ENCODE results near the gene PDE11A.

PDE11A gene

GRCh38 chr2:177658309-177658708, 414.3 kb downstream of the PDE11A start:
- DNase-seq = no peak

DNA sequence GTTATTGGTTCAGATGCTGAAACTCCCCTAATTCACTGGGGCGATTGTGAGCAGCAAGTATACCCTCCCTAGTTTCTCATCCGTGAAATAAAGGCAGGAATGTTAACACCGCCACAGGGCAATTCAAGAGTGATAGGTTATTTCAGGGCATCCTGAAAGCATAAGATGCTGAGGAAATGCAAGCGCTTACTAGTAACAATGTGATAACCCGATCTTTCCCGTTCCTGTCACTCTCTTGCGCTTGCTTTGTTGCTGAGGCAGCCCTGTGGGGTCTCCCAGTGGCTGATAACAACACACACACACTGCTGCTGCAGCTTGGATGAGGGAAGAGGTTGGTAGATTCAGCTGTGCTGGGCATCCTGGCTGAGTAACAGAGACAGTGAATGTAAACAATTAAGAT, 420.7 kb downstream of the PDE11A start:
- peak; percentile 56 for DNase-seq

DNA sequence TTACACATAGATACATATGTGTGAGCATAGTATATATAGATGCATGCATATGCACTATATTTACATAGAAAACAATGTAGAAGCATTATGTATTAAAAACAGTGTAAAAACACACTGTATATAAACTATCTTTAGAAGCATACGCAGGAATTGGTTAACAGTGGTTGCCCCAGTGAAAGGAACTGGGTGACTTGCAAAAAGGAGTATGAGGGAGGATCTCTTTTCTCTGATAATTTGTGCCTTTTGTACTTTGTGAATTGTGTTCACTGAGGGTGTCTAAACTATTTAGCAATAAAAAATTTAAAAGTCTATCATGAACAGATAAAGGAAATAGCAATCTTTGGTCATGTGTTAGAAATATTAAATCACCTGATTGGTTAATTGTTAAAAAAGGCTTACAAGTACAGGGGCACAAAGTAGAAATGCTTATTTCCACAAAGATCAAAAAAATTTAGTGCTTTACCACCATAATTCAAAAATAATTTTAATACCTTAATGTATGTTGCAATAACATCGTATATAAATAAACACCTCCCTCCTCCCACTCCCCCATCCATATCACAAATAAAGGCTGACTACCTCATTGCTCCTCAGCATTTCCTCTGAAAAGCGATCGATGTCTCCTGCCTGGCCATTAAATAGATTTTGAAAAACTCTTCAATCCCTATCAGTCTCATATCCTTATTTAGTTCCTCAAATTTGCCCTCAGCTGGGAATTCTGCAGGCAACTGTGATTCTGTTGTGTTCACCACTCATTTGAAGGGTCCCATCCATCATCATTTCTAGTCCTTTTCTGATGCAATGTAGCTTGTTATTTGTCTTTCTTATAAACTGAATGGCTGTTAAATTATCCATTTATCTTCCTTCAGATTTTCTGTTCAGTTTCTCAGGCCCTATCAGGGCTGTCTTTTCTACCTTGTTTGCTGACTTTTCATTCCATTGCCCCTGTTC, 422.7 kb downstream of the PDE11A start:
- DNase-seq = no peak

- no peak for DNase-seq
These were observed 425.8 kb downstream of the PDE11A start for GRCh38 chr2:177646791-177647190.

GRCh38 chr2:177646241-177646640, 426.3 kb downstream of the PDE11A start:
- no peak for DNase-seq

GRCh38 chr2:177641331-177641730, 431.2 kb downstream of the PDE11A start:
- peak; percentile 92 for DNase-seq

- no peak for DNase-seq
These were observed 432.2 kb downstream of the PDE11A start for GRCh38 chr2:177640423-177640822.

GRCh38 chr2:177639262-177639914, 433.2 kb downstream of the PDE11A start:
- DNase-seq = no peak

DNA sequence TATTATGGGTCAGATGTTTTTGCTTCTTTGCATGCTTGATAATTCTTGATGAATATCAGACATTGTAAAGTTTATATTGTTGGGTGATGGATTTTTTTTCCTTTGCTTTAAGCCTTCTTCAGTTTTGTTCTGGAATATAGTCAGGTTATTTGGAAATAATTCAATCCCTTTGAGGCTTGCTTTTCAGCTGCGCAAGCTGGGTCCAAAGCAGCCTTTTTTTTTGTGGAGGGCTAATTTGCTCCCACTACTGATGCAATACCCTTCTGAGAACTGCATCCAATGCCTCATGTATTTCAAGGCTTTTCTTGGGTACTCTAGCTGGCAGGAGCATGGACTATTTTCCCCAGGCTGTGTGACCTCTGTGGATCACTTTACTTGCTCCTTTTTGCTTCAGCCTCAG, 434.1 kb downstream of the PDE11A start:
- DNase-seq = no peak

DNA sequence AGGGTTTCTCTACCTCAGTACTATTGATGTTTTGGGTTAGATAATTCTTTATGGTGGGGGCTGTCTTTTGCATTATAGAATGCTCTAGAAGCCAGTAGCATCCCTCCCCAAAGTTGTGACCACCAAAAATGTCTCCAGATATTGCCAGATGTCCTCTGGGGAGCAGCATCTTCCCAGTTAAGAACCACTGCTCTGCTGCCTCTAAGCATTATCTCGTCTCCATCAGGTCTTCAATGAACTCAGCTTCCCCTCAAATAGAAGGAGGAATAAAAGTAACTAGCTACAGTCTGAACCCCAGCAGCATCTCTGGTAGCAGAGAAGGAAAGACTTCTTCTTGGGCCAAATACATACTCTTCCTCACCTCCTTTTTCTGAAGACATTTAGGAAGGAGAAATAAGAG, 435.9 kb downstream of the PDE11A start:
- DNase-seq = no peak

DNA sequence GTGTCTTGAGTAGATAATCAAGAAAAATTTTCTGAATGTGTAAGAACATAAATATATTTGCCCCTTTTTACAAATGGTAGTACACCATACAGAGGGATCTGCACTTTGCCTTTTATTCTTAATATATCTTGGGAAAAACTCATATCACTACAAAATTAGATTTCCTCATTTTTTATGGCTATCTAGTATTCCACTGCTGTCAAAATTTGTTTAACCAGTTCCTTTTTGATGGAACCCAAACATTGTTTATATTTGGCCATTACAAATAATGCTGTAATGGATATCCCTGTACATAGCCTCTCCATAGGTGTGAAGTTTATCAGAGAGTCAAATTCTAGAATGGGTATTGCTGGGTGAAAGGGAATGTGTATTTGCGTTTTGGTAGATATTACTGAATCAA, 436.9 kb downstream of the PDE11A start:
- no peak for DNase-seq

DNA sequence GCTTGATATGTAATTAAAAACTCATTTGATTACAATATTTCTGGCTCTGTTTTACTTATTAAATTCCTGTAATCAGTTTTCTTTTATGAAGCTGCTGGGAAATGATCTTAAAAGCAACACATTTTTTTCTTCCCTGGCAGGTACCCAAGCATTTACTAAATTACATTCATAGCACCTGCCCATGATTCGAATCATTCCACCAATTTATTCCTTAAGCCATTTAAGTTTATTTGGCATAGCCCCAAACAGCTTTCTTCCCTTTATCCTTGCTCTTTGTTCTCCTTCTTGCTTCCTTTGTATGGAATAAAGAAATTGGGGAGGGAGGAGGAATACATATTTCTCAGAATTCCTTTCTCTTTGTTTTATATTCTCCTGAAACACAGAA, 438.7 kb downstream of the PDE11A start:
- DNase-seq = peak; percentile 9

GRCh38 chr2:177633111-177633510, 439.5 kb downstream of the PDE11A start:
- DNase-seq = no peak

- no peak for DNase-seq
These were observed 440.9 kb downstream of the PDE11A start for GRCh38 chr2:177631680-177632079.

DNA sequence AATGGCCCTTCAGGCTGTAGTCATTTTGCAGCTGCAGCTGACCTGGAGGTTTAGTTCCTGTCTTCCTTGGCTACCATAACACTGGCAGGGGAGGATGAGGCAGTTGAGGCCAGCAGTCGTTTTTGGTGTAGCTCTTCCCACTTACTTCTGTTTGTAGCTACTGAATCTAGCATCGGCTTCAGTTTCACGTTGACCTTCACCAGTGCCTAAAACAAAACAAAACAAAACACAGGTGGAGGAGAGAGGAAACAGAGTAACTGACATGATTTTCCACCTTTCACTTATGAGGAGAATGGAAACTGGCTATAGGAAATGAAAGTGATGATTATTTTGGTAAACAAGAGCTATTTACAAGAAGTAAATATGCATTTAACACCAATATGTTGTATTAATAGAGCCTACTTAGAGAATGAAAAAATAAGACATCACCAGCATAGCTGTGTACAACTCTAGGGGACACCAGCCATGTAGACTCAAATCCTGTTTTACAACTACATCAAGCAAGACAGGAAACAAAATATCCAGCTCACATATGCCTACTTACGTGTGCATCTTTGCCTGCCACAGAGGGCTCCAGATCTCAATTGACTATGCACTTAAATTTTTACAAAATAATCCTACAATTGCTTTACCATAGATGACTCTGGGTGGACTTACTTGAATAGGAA, 443.1 kb downstream of the PDE11A start:
- no peak for DNase-seq

DNA sequence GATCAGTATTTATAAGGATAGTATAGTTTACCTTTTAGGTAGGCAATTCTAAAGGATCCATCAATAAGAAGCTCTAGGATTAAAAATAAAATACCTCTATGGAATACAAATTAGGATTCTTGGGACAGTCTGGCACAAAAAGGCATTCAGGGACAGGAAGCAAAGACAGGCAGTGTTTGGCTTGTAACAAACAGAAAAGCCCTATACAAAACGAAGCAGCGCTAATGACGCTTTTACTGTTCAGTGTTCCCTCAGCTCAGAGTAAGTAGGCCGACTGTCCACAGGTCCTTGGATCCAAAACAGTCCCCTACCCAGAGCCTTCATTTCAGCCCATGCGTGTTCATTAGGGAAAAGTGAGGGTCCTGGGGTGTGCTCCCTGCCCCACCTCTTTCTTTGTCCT, 443.7 kb downstream of the PDE11A start:
- no peak for DNase-seq

DNA sequence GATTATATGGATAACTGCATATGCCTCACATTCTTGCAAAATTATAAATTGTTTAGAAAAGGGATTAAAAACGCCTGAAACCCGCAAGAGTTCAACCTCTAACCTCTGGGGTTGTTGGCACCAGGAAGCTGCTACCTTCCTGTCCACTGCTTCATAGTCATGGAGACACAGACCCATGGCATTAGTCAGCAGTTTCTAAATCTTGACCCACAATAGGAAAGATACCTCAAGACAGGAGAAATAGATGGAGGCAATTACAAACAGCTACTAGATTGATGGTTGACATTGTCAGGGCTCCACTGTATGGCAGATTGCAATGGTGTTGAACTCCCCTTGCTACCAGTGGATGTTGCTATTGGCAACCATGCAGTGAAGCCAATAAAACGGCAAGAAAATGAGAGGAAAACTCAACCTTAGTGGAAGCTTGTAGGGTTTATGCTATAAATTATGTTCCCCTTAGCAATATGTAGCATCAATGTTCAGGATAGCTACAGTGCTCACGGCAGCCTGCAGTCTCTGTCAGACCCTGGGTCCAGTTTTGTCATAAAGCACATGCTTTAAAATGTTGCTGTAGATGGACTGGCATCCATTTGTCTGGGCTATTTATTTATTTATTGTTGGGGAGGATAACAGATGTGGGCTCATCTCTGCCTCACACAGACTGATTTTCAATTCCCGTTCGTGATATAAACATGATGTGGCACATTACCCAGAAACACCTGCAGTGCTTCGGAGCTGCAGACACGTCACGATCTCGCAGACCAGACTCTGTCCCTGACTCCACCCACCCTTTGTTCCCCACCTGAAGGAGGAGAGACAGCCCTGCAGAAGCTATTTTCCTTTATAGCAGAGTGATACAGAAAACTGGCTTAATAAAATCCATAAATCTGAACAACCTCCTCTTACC, 446.6 kb downstream of the PDE11A start:
- DNase-seq = peak; percentile 72

DNA sequence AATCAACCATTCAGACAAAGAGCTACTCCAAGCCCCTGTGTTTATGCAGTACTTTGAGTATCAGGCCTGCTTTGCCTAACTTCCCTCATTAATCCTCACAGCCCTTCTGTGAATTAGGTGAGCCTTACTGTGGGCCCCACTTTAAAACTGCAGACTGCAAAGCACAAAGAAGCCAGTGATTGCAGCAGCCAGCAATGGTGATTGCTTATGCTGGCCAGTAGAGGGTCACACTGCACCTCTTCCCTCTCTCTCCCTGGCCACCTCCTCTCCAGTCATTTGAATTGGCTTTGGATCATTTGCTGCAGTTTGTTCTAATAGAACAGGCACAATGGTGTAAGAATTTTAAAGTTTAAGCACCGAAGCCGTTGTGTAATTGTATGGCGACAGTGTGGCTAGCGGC, 450.1 kb downstream of the PDE11A start:
- no peak for DNase-seq

GRCh38 chr2:177619986-177620385, 452.6 kb downstream of the PDE11A start:
- DNase-seq = no peak

DNA sequence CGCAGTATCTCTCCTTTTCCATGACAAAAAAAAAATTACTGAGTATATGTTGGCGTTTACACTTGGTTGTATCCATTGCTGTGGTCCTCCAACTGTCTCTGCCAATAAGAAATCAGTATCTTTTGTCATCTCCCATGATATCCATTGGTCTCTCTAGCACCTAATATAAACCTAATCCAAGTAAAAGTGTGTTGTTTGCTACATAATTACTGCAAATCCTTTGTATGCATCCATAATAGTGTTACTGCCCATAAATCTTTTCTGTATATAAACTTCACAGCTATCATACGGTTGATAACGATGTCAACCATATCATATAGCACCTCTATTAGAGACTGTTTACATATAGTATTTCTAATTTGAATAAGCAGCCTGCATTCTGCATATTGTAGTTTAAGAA, 453.1 kb downstream of the PDE11A start:
- no peak for DNase-seq

DNA sequence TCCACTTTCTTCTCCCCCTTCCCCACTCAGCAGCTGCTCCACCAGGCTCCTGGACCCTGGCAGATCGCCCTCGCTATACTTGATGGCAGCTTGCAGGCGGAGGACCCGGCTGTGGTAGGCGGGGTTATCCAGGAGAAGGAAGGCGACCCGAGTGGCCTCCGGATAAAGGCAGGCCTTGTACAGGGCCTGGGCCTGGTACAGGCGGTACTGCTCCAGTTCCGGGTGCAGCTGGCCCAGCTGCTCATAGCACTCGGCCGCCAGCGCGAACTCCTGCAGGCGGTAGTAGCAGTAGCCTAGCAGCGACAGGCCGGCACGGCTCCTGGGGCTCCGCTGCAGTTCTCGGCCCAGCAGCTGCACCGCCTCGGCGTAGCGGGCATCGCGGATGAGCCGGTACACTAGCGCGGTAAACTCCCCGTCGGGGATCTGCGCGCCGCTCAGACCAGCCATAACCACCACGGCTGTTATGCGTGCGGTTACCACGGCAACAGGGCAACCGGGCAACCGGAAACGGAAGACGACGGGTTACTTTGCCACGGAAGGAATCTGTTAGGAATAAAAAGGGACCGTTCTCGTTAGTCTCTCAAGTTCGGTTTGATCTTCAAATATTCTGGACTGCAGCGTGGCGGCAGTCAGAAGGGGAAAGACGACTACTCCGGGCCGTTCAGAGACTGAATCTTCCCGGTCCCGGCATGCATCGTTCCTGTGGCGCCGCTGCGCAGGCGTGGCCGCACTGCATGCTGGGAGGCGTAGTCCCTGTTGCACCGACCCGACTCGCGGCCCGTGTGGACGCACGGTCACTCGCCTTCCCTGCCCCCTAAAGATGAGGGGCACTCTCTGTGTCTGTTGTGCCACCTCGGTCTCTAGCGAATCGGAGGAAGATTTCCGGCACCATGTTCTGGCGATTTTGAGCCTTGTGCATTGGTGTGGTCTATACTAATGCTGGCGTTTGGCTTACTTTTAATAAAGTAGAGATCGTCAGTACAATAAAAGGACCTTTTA, 454.0 kb downstream of the PDE11A start:
- DNase-seq = peak; percentile 89
